Mammary epithelial cell (primary cell): ENCODE data around the gene LYPD6B.

ENCODE experiments used
- CTCF ChIP-seq, 2 donors: IDR thresholded peaks in 1 of 2; conservative IDR thresholded peaks in 1 of 2; 2 replicates each; pipeline ENCODE4 v1.5.1; 2011 to 2012; ENCODE audit warnings: inconsistent platforms in 2 of 2, low read length in 2 of 2, mild to moderate bottlenecking in 2 of 2, control low read depth in 1 of 2, low read depth in 1 of 2; ENCODE audit not compliant: insufficient read depth in 1 of 2; ENCODE audit errors: extremely low read depth in 1 of 2
- EZH2 ChIP-seq: IDR thresholded peaks from 2 replicates; pipeline ENCODE4 v1.6.1; 2012; ENCODE audit warnings: low read length, inconsistent platforms, borderline replicate concordance

- no peak for TF ChIP-seq CTCF (conservative IDR thresholded peaks at IDR 0.05 in 1 of 2, IDR thresholded peaks at IDR 0.05 in 1 of 2; ENCODE audit: extremely low read depth in 1 of 2, insufficient read depth in 1 of 2, low read depth in 1 of 2, low read length in 2 of 2)
- TF ChIP-seq EZH2: no peak
Observed at GRCh38 chr2:149183187-149183586, 144.7 kb downstream of the LYPD6B start.
